GM21529 (cell line): ENCODE results near the gene HEPACAM.

Source experiments
- ATAC-seq: cut with Tn5 transposase; IDR thresholded peaks from one replicate; pipeline ENCODE4 v1.9.1; 2021; ENCODE audit not compliant: unreplicated experiment

Gene HEPACAM

GRCh38 chr11:124900464-124900863, 35.4 kb downstream of the HEPACAM start:
- no peak for ATAC-seq

GRCh38 chr11:124899383-124900145, 36.3 kb downstream of the HEPACAM start:
- ATAC-seq = no peak

GRCh38 chr11:124898711-124899110, 37.1 kb downstream of the HEPACAM start:
- no peak for ATAC-seq

GRCh38 chr11:124898263-124898680, 37.6 kb downstream of the HEPACAM start:
- no peak for ATAC-seq

- ATAC-seq = no peak
These were observed 38.1 kb downstream of the HEPACAM start, which contains the start of gene ROBO4 for GRCh38 chr11:124897674-124898262. Gene ROBO4, minus strand, starts transcription at chr11:124897865. Its CDS starts 70 bp downstream, at chr11:124897795.

- no peak for ATAC-seq
These were observed 38.9 kb downstream of the HEPACAM start for GRCh38 chr11:124896821-124897391.

GRCh38 chr11:124896071-124896750, 39.6 kb downstream of the HEPACAM start:
- no peak for ATAC-seq

- no peak for ATAC-seq
These were observed 40.3 kb downstream of the HEPACAM start for GRCh38 chr11:124895471-124895971.

GRCh38 chr11:124894606-124895430, 41.0 kb downstream of the HEPACAM start:
- no peak for ATAC-seq

- no peak for ATAC-seq
These were observed 42.0 kb downstream of the HEPACAM start for GRCh38 chr11:124893781-124894401.

- no peak for ATAC-seq
These were observed 42.9 kb downstream of the HEPACAM start for GRCh38 chr11:124892750-124893454.

- no peak for ATAC-seq
These were observed 43.7 kb downstream of the HEPACAM start for GRCh38 chr11:124892146-124892545.

GRCh38 chr11:124891373-124891861, 44.4 kb downstream of the HEPACAM start:
- no peak for ATAC-seq

- ATAC-seq = no peak
These were observed 45.0 kb downstream of the HEPACAM start for GRCh38 chr11:124890683-124891372.

GRCh38 chr11:124890151-124890550, 45.7 kb downstream of the HEPACAM start:
- no peak for ATAC-seq

GRCh38 chr11:124889191-124890091, 46.4 kb downstream of the HEPACAM start:
- no peak for ATAC-seq

- ATAC-seq = no peak
These were observed 48.2 kb downstream of the HEPACAM start for GRCh38 chr11:124887667-124888013.
